ENCODE results near the gene VPS35. TPM values are rescaled to one million over a fixed set of nuclear protein-coding genes. Genes with fewer than 3 reads are reported as not detected.

Gene VPS35
- total RNA-seq, 1 donor from 2014 or later, result 128 TPM

DNA sequence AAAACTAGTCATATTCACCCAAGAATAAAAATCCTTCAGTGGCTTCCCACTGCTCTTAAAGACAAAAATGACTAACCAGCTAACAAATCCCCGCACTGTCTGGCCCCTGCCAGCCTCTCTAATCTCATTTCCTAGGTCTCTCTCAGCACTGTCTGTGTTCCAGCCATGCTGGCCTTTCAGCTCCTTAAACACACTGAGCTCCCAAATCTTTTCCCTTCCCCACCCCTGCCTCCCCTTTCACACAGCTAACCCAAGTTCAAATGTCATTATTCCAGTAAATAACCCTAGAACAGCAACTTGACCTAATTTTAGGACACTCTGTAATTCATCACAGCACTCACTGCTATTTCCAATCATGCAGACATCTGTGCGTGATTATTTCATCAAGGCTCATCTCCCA is 75.6 kb downstream of the VPS35 start:
- Mint-ChIP-seq H3K4me1 (ENCODE audit: low read depth) (no peaks in the 10 kb centered on the region), H3K4me3 (ENCODE audit: low read depth) (no peak overlapping the region), H3K36me3 (ENCODE audit: insufficient read depth) (peaks cover 7% of the 10 kb centered on the region), H3K27ac (no peak overlapping the region), H3K27me3 (no peaks in the 10 kb centered on the region), H3K9me3 (ENCODE audit: low read depth) (no peaks in the 10 kb centered on the region)
- no peak for DNase-seq (ENCODE audit: low spot score, unreplicated experiment)
- TF ChIP-seq CTCF (IDR thresholded peaks at IDR 0.05; ENCODE audit: unreplicated experiment), result no peak

- Mint-ChIP-seq H3K4me3 (ENCODE audit: low read depth) (no peak overlapping the region), H3K27ac (no peak overlapping the region), H3K36me3 (ENCODE audit: insufficient read depth) (peaks cover 11% of the 10 kb centered on the region), H3K27me3 (no peaks in the 10 kb centered on the region), H3K4me1 (ENCODE audit: low read depth) (no peaks in the 10 kb centered on the region), H3K9me3 (ENCODE audit: low read depth) (no peaks in the 10 kb centered on the region)
- no peak for DNase-seq (ENCODE audit: low spot score, unreplicated experiment)
- no peak for TF ChIP-seq CTCF (IDR thresholded peaks at IDR 0.05; ENCODE audit: unreplicated experiment)
These were observed 76.9 kb downstream of the VPS35 start for GRCh38 chr16:46612121-46612520.

DNA sequence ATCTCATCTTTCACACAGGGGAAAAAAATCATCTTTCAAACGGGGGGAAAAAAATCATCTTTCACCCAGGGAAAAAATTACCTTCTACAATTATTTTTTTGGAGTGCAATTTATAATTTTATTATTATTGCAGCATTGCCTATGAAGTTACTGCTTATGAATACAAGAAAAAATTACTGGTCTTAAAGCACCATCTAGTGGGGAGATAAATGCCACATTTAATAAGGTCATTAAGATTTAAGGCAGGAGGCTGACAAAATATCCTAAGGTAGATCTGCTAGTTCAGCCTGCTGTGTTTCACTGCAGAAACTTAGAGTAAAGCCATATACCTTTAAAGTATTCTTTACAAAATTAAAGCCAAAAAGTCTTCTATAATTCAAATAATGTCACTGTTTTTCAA is 81.4 kb downstream of the VPS35 start:
- Mint-ChIP-seq H3K9me3 (ENCODE audit: low read depth) (no peaks in the 10 kb centered on the region), H3K36me3 (ENCODE audit: insufficient read depth) (peaks cover 9% of the 10 kb centered on the region), H3K27me3 (no peaks in the 10 kb centered on the region), H3K4me1 (ENCODE audit: low read depth) (no peaks in the 10 kb centered on the region), H3K4me3 (ENCODE audit: low read depth) (no peak overlapping the region), H3K27ac (no peak overlapping the region)
- DNase-seq (ENCODE audit: low spot score, unreplicated experiment), result no peak
- TF ChIP-seq CTCF (IDR thresholded peaks at IDR 0.05; ENCODE audit: unreplicated experiment), result peak; percentile 37

GRCh38 chr16:46606231-46606630 is 82.7 kb downstream of the VPS35 start:
- H3K27ac Mint-ChIP-seq, result no peak overlapping the region
- H3K36me3 Mint-ChIP-seq (ENCODE audit: insufficient read depth), result peaks cover 12% of the 10 kb centered on the region

More at GRCh38 chr16:46606231-46606630, 82.7 kb downstream of the VPS35 start:
- Mint-ChIP-seq H3K4me3 (ENCODE audit: low read depth) (no peak overlapping the region), H3K4me1 (ENCODE audit: low read depth) (no peaks in the 10 kb centered on the region), H3K9me3 (ENCODE audit: low read depth) (no peaks in the 10 kb centered on the region), H3K27me3 (no peaks in the 10 kb centered on the region)
- no peak for DNase-seq (ENCODE audit: low spot score, unreplicated experiment)
- TF ChIP-seq CTCF (IDR thresholded peaks at IDR 0.05; ENCODE audit: unreplicated experiment), result no peak

Other genes starting within 250 kb of the VPS35 start
- 7.7 and 8.3 TPM in 2 replicates for gene SHCBP1, start 67.8 kb downstream of the VPS35 start, total RNA-seq
- gene ORC6, start 481 bp upstream of the VPS35 start, total RNA-seq, result 41.7 and 42.2 TPM in 2 replicates
- gene MYLK3, start 59.2 kb upstream of the VPS35 start, total RNA-seq, result 0.75 and 0.77 TPM in 2 replicates
- gene C16orf87, start 142.0 kb upstream of the VPS35 start, total RNA-seq, result 17.2 and 17.8 TPM in 2 replicates
- 93.1 and 99.5 TPM in 2 replicates for gene GPT2, start 195.2 kb upstream of the VPS35 start, total RNA-seq